Neural crest cell (in vitro differentiated cells): ENCODE data around the gene ZNF622. TPM values are rescaled to one million over a fixed set of nuclear protein-coding genes. Genes with fewer than 3 reads are reported as not detected.

Source experiments
- DNase-seq: peaks from one replicate; pipeline ENCODE4 v3.0.0; 2021; ENCODE audit warnings: low read depth, mixed read lengths, low spot score
- H3K27ac Mint-ChIP-seq: one replicate; pipeline ENCODE4 v1.8.0; 2021; ENCODE audit warnings: mild to moderate bottlenecking, mixed read lengths; ENCODE audit not compliant: unreplicated experiment
- H3K27me3 Mint-ChIP-seq: 2 replicates; pipeline ENCODE4 v1.8.0; 2021; ENCODE audit warnings: low read depth, mild to moderate bottlenecking, mixed read lengths
- H3K36me3 Mint-ChIP-seq: 2 replicates; pipeline ENCODE4 v1.8.0; 2021; ENCODE audit warnings: low read depth, mild to moderate bottlenecking, mixed read lengths
- H3K4me1 Mint-ChIP-seq: 2 replicates; pipeline ENCODE4 v1.8.0; 2021; ENCODE audit warnings: mixed read lengths
- H3K4me3 Mint-ChIP-seq: one replicate; pipeline ENCODE4 v1.8.0; 2021; ENCODE audit warnings: mild to moderate bottlenecking, mixed read lengths
- H3K9me3 Mint-ChIP-seq: 2 replicates; pipeline ENCODE4 v1.8.0; 2021; ENCODE audit warnings: mixed read lengths
- CTCF ChIP-seq: fragments of 200-600 bp; sonication (generic); conservative IDR thresholded peaks from 2 replicates; pipeline ENCODE4 v1.5.0; 2021; ENCODE audit warnings: antibody characterized with exemption, mild to moderate bottlenecking
- total RNA-seq: library from RNA; stranded (reverse); gene quantifications from 2 replicates; pipeline ENCODE4 v1.2.1, GENCODE V29; 2021

ZNF622 gene
- total RNA-seq, 1 donor from 2014 or later, result 24.0 TPM

- no peak for TF ChIP-seq CTCF
- no peaks in the 10 kb centered on the region for H3K4me1 Mint-ChIP-seq
Measured at GRCh38 chr5:16486711-16487111, 21.1 kb upstream of the ZNF622 start.

DNA sequence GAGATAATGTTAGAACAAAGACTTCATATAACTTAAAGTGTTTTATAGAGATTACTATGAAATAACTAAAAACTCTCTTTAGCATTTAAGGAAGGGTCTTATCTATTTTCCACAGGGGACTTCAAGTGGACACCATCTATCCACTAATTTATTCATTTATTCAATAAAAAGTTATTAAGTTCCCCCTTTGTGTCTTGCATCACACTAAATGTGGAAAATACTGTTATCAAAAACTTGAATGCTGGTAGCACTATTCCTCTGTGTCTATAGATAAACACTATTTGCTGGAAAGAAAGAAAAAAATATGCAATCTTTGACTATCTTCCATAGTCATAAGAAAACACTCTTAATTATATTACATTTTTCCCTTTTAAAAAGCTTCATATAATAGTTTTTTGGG, 20.1 kb upstream of the ZNF622 start:
- no peaks in the 10 kb centered on the region for H3K36me3 Mint-ChIP-seq
- no peak overlapping the region for H3K4me3 Mint-ChIP-seq
- H3K27me3 Mint-ChIP-seq, result no peaks in the 10 kb centered on the region
- no peak for DNase-seq
- no peak for TF ChIP-seq CTCF
- no peak overlapping the region for H3K27ac Mint-ChIP-seq
- no peaks in the 10 kb centered on the region for H3K4me1 Mint-ChIP-seq
- no peaks in the 10 kb centered on the region for H3K9me3 Mint-ChIP-seq

More at GRCh38 chr5:16486711-16487111, 21.1 kb upstream of the ZNF622 start:
- no peaks in the 10 kb centered on the region for H3K9me3 Mint-ChIP-seq
- no peaks in the 10 kb centered on the region for H3K36me3 Mint-ChIP-seq
- H3K27me3 Mint-ChIP-seq, result no peaks in the 10 kb centered on the region
- H3K4me3 Mint-ChIP-seq, result no peak overlapping the region
- DNase-seq, result no peak
- no peak overlapping the region for H3K27ac Mint-ChIP-seq

DNA sequence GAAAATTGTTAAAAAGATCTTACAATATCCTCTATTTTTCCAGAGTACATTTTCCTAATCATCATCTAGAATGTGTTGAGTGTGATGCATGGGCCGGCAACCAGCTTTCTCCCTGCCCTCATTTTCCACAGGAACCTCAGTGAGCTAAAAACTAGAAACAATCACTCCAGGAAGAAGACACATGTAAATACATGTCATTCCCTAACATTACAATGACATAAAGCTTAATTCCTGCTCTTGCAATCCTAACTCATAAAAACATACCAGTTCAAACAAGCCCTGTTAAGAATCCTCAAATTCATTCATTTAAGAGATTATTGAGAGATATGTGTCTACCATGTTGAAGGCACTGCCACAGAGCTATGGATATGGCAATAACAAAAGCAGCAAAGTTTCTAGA, 18.5 kb upstream of the ZNF622 start:
- no peak overlapping the region for H3K27ac Mint-ChIP-seq
- no peak for DNase-seq
- no peaks in the 10 kb centered on the region for H3K27me3 Mint-ChIP-seq
- H3K36me3 Mint-ChIP-seq, result no peaks in the 10 kb centered on the region
- no peak for TF ChIP-seq CTCF
- H3K4me1 Mint-ChIP-seq, result no peaks in the 10 kb centered on the region
- no peaks in the 10 kb centered on the region for H3K9me3 Mint-ChIP-seq
- no peak overlapping the region for H3K4me3 Mint-ChIP-seq

GRCh38 chr5:16483361-16483760, 17.8 kb upstream of the ZNF622 start:
- DNase-seq, result no peak
- no peak for TF ChIP-seq CTCF
- H3K4me1 Mint-ChIP-seq, result no peaks in the 10 kb centered on the region
- H3K4me3 Mint-ChIP-seq, result no peak overlapping the region
- H3K9me3 Mint-ChIP-seq, result no peaks in the 10 kb centered on the region
- H3K36me3 Mint-ChIP-seq, result no peaks in the 10 kb centered on the region
- no peaks in the 10 kb centered on the region for H3K27me3 Mint-ChIP-seq
- no peak overlapping the region for H3K27ac Mint-ChIP-seq

GRCh38 chr5:16482891-16483290, 17.3 kb upstream of the ZNF622 start:
- no peaks in the 10 kb centered on the region for H3K9me3 Mint-ChIP-seq
- no peak for DNase-seq

More at GRCh38 chr5:16482891-16483290, 17.3 kb upstream of the ZNF622 start:
- Mint-ChIP-seq H3K4me1 (no peaks in the 10 kb centered on the region), H3K27ac (no peak overlapping the region), H3K4me3 (no peak overlapping the region), H3K36me3 (no peaks in the 10 kb centered on the region), H3K27me3 (no peaks in the 10 kb centered on the region)
- no peak for TF ChIP-seq CTCF
